Cardiac ventricle fibroblast (primary cell): ENCODE data around the gene CSRP1. TPM values are rescaled to one million over a fixed set of nuclear protein-coding genes. Genes with fewer than 3 reads are reported as not detected.

Experiments used
- total RNA-seq: library from RNA; depleted of rRNA; stranded (reverse); fragments of >200 nt; gene quantifications from 2 replicates; pipeline ENCODE4 v1.2.3, GENCODE V29; 2015

CSRP1 gene
- 536 and 644 TPM in 2 replicates for total RNA-seq

GRCh38 chr1:201506557-201507359 lies at the start of gene CSRP1:
TSS of gene CSRP1 (minus strand) at chr1:201507123. CDS start at chr1:201496303, 10,820 bp downstream.

GRCh38 chr1:201538612-201539551 lies 32.0 kb upstream of the CSRP1 start, which contains the start of gene NAV1:
TSS of gene NAV1 (plus strand) at chr1:201539127. CDS start at chr1:201622885, 83,758 bp downstream.

GRCh38 chr1:201468844-201469644 lies 37.9 kb downstream of the CSRP1 start, which contains the start of gene PHLDA3:
TSS of gene PHLDA3 (minus strand) at chr1:201469188. CDS start at chr1:201468786, 402 bp downstream.

Other genes with a start within 250 kb of the CSRP1 start
- gene PKP1, start 223.6 kb downstream of the CSRP1 start, total RNA-seq: 0.15 and 0.19 TPM in 2 replicates
- 0.78 TPM in 1 of 2 replicates, not detected in the other for gene TNNT2, start 129.4 kb downstream of the CSRP1 start, total RNA-seq
- gene LAD1, start 107.8 kb downstream of the CSRP1 start, total RNA-seq: not detected in 2 replicates
- not detected in 2 replicates for gene TNNI1, start 85.4 kb downstream of the CSRP1 start, total RNA-seq
- gene PHLDA3, start 37.9 kb downstream of the CSRP1 start, total RNA-seq: 100 and 108 TPM in 2 replicates
- gene NAV1, start 32.0 kb upstream of the CSRP1 start, total RNA-seq: 106 and 115 TPM in 2 replicates